Naive thymus-derived CD8-positive, alpha-beta T cell (primary cell): ENCODE measurements around the gene ZNF492. TPM values are rescaled to one million over a fixed set of nuclear protein-coding genes. Genes with fewer than 3 reads are reported as not detected.
"Not testable (repeated sequence)": the region's sequence is repeated elsewhere in the genome, so short reads cannot be mapped to it uniquely, and the experiment has no call there.

ENCODE experiments used
- ATAC-seq, 2 donors: fragments of 150-1000 bp; cut with Tn5 transposase in 1 of 2; sonication (Bioruptor Pico), chemical (Tn5 transposase) in 1 of 2; 1 replicate in 1 of 2; 2 replicates in 1 of 2; pipeline ENCODE4 v1.10.0; 2021; ENCODE audit warnings: mild to moderate bottlenecking in 2 of 2, moderate library complexity in 2 of 2
- POLR2A ChIA-PET: fragments of 350-600 bp; sonication (Branson Sonifier 250); formaldehyde crosslinking; loops from one replicate; lab custom pipeline; 2021; ENCODE audit warnings: antibody characterized with exemption; lab: Charles Lee
- DNase-seq, 10 donors: peaks; one replicate each; pipeline versions ENCODE4 v3.0.0 to v3.0.0-alpha.2; 2020 to 2022
- H3K27ac Mint-ChIP-seq, 10 donors: one replicate each; pipeline ENCODE4 v1.8.0; 2020 to 2022; ENCODE audit warnings: mild to moderate bottlenecking in 10 of 10, mixed read lengths in 10 of 10, moderate library complexity in 4 of 10, inconsistent platforms in 1 of 10
- H3K27me3 Mint-ChIP-seq, 5 donors: one replicate each; pipeline ENCODE4 v1.8.0; 2021 to 2022; ENCODE audit warnings: mixed read lengths in 5 of 5
- H3K36me3 Mint-ChIP-seq, 3 donors: one replicate each; pipeline ENCODE4 v1.8.0; 2020 to 2022; ENCODE audit warnings: mixed read lengths in 3 of 3, mild to moderate bottlenecking in 2 of 3, inconsistent platforms in 1 of 3
- H3K4me1 Mint-ChIP-seq, 4 donors: one replicate each; pipeline ENCODE4 v1.8.0; 2021 to 2022; ENCODE audit warnings: mixed read lengths in 4 of 4
- H3K4me3 Mint-ChIP-seq, 10 donors: one replicate each; pipeline ENCODE4 v1.8.0; 2020 to 2022; ENCODE audit warnings: mild to moderate bottlenecking in 10 of 10, mixed read lengths in 10 of 10, moderate library complexity in 6 of 10, inconsistent platforms in 1 of 10
- H3K9me3 Mint-ChIP-seq, 9 donors: one replicate each; pipeline ENCODE4 v1.8.0; 2020 to 2022; ENCODE audit warnings: mixed read lengths in 9 of 9, mild to moderate bottlenecking in 3 of 9, inconsistent platforms in 1 of 9, moderate library complexity in 1 of 9
- polyA plus RNA-seq, 3 donors: library from polyadenylated mRNA; unstranded; fragments of 300-500 nt; fragmentation: Illumina TruSeq; gene quantifications; one replicate each; pipeline ENCODE4 v1.2.3, GENCODE V29; 2021
- total RNA-seq, 8 experiments: library from RNA in 2 of 8; stranded (reverse) in 2 of 8; gene quantifications; one replicate each; pipeline ENCODE4 v1.2.3 and lab custom pipeline; 2021 to 2026

ZNF492 gene
- total and polyA plus RNA-seq, 5 experiments from 2014 or later: 0.07 to 1.3 (median 0.34) TPM

DNA sequence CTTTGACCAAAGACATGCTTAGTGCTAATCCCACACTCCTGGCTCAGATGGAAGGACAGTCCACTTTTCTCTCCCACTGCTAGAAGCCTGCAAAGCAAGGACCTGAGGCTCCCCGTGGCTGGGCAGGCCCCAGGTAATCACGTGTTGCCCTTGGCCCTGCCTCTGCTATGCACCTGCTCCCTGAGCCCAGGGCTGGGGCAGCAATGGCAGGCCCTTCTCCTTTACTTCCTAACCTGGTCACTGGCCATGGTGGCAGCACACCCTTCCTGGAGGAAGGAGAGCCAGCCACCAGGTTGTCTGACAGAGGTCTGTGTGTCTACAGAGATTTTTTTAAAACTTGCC is 27.9 kb upstream of the ZNF492 start:
- POLR2A ChIA-PET: no interaction called here
- Mint-ChIP-seq H3K9me3 (peaks cover 0 to 27% (median 2%) of the 10 kb centered on the region in 9 donors), H3K27me3 (peaks cover 0 to 21% (median 1%) of the 10 kb centered on the region in 5 donors), H3K27ac (no peak overlapping the region), H3K4me3 (no peak overlapping the region), H3K36me3 (no peaks in the 10 kb centered on the region), H3K4me1 (peaks cover 0 to 10% (median 0%) of the 10 kb centered on the region in 4 donors)
- ATAC-seq: no peak
- no peak for DNase-seq

DNA sequence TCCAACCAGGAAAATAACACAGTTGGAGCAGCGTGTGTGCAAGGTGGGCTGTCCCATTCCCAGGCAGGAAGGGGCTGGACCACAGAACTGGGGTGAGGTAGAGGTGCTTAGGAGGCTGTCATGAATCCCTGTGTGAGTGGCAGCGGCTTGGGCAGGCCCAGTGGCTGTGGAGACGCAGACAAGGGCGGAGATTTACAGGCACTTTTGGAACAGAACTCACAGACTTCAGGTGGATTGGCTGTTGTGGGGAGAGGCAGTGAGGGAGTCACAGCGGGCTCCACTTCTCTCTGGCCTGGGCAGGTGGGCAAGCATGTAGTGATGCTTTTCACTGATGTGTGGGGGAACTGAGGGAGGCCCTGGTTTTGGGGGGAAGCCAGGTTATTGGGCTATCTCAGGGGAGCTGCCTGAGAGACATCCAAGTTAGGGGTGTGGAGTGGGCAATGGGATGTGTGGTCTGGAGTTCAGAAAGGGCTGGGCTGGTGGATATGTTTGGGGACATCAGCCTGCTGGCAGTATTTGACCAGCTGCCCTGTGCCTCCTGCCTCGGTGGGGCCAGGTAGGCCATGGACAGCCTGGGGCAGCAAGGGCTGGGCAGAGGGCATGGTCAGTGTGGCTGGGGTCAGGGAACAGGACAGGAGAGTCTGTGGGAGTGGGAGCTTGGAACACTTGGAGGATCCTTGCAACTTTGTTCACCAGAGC is 27.0 kb upstream of the ZNF492 start:
- peaks cover 0 to 24% (median 4%) of the 10 kb centered on the region in 9 donors for H3K9me3 Mint-ChIP-seq
- ATAC-seq (no peak), DNase-seq (no peak)
- POLR2A ChIA-PET: no interaction called here
- peaks cover 0 to 10% (median 0%) of the 10 kb centered on the region in 4 donors for H3K4me1 Mint-ChIP-seq
- peaks cover 0 to 20% (median 0%) of the 10 kb centered on the region in 5 donors for H3K27me3 Mint-ChIP-seq
- no peaks in the 10 kb centered on the region for H3K36me3 Mint-ChIP-seq
- H3K27ac Mint-ChIP-seq: no peak overlapping the region
- H3K4me3 Mint-ChIP-seq: peak overlapping the region in 1 of 10 donors; percentile 68

DNA sequence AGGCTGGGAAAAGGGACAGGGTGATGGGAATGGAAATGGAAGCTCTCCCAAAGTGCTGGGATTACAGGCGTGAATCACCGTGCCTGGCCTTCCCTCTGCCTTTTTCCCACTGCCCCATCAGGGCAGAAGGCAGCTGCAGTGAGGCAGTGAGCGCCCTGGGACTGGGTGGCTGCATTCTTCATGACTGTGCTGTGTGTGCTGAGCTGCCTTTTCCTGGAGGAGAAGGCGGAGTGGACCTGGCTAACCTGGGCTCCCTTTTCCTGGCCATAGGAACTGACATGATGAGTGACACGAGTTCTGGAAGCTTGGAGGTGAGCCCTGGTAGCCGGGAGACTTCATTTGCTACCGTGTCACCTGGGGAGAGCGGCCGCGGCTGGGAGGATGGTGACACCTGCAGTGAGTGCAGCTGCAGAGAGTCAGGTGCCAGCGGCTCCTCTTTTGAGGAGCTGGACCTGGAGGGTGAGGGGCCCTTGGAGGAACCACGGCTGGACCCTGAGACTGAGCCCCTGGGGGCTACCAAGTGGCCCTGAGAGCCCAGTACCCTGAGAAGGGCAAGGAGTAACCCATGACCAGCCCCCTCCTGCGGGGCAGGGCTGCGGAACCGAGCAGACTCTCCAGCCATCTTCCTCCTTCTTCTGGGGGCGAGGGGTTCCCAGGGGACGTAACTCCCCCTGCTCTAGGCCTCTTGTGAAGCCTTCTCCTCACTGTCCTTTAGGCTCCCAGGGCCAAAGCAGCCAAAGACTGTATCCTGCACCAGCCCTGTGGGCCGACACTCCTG is 26.3 kb upstream of the ZNF492 start:
- Mint-ChIP-seq H3K27me3 (peaks cover 0 to 14% (median 0%) of the 10 kb centered on the region in 5 donors), H3K9me3 (peaks cover 0 to 24% (median 4%) of the 10 kb centered on the region in 9 donors), H3K36me3 (no peaks in the 10 kb centered on the region), H3K4me3 (no peak overlapping the region), H3K4me1 (peaks cover 0 to 10% (median 0%) of the 10 kb centered on the region in 4 donors), H3K27ac (no peak overlapping the region)
- no peak for DNase-seq
- POLR2A ChIA-PET: no interaction called here
- no peak for ATAC-seq

DNA sequence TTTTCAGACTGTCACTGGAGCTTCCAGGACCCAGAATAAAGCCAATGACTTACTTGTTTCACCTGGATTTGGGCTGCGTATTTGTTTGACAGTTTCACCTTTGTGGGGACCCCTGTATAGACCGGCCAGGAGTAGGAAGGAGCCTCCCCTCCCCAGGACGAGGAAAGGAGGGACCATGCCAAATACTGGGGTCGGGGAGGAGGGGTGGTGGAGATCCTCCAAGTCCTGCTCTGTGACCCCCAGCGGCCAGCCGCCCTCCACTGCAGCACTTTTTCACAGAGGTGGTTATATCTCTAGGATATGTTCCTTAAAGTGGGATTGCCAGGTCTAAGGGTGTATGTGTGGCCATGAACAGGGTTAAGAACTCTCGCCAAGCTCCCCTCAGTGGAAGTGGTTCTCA is 25.7 kb upstream of the ZNF492 start:
- Mint-ChIP-seq H3K27ac (no peak overlapping the region), H3K4me1 (peaks cover 0 to 10% (median 0%) of the 10 kb centered on the region in 4 donors), H3K9me3 (peaks cover 0 to 24% (median 4%) of the 10 kb centered on the region in 9 donors), H3K4me3 (no peak overlapping the region), H3K36me3 (no peaks in the 10 kb centered on the region), H3K27me3 (peaks cover 0 to 15% (median 0%) of the 10 kb centered on the region in 5 donors)
- POLR2A ChIA-PET: no interaction called here
- DNase-seq: no peak
- ATAC-seq: no peak

DNA sequence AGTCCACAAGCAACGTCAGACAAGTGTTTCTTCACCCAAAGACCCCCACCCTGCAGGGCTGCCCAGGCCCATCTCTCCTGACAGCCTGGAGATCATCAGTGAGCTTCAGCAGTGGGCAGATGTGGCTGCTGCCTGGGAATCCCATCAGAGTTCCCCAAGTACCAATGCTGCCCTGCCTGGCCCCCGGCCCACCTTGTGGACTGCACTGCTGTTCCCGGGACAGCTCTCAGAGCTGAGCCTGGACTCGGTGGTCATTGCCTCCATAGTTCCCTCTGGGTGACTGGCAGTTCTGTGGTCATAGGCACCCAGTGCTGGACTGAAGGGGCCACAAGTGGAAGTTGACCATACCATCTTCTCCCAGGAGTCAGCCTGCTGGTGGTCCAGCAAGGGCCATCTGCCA is 24.5 kb upstream of the ZNF492 start:
- Mint-ChIP-seq H3K36me3 (peaks cover 0 to 5% (median 0%) of the 10 kb centered on the region in 3 donors), H3K4me3 (no peak overlapping the region), H3K4me1 (peaks cover 0 to 8% (median 0%) of the 10 kb centered on the region in 4 donors), H3K9me3 (peaks cover 0 to 24% (median 4%) of the 10 kb centered on the region in 9 donors), H3K27ac (no peak overlapping the region), H3K27me3 (peaks cover 0 to 17% (median 1%) of the 10 kb centered on the region in 5 donors)
- ATAC-seq (no peak), DNase-seq (no peak)
- POLR2A ChIA-PET: no interaction called here

DNA sequence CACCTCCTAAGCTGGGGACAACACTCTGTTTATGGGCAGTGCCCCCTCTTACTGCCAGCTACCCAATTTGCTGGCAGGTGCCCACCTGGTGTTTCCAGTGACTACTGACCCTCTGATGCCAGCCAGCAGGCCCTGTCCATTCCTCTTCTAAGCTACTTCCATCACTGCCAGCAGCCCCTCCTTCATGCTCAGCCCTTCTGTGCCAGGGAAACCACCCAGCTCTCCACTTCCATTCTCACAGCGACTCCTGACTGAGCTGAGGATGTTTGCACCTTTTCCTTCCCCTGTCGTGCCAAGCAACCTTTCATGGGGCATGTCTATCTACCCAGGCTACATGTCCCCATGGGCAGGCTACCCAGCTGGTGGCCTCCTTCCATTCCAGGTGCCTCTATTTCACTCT is 24.0 kb upstream of the ZNF492 start:
- Mint-ChIP-seq H3K27me3 (peaks cover 0 to 19% (median 3%) of the 10 kb centered on the region in 5 donors), H3K4me3 (no peak overlapping the region), H3K4me1 (peaks cover 0 to 8% (median 0%) of the 10 kb centered on the region in 4 donors), H3K27ac (peak overlapping the region in 1 of 10 donors; percentile 72), H3K36me3 (peaks cover 0 to 5% (median 0%) of the 10 kb centered on the region in 3 donors), H3K9me3 (peaks cover 0 to 24% (median 4%) of the 10 kb centered on the region in 9 donors)
- no peak for DNase-seq
- POLR2A ChIA-PET: no interaction called here
- ATAC-seq: no peak

DNA sequence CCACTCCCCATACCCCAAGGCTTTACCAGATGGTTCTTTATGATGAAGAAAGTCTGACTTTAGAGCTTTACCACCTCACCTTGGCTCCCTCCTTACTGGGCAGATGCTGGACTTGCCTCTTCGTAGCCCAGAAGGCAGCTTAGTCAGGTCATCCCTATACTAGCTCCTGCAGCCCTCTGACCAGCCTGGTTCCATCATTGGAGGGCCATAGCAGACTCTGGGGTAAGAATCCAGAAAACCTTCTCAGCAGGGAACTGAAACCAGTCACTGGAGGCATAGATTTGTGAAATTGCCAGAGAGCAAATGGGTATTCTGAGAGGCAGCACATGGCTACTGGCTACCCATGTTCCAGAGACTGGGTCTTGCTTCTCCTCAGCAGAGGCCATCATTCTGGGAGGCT is 21.8 kb upstream of the ZNF492 start:
- H3K4me3 Mint-ChIP-seq: no peak overlapping the region
- H3K36me3 Mint-ChIP-seq: peaks cover 0 to 11% (median 0%) of the 10 kb centered on the region in 3 donors
- peaks cover 0 to 26% (median 9%) of the 10 kb centered on the region in 9 donors for H3K9me3 Mint-ChIP-seq
- peaks cover 1 to 29% (median 9%) of the 10 kb centered on the region in 5 donors for H3K27me3 Mint-ChIP-seq
- POLR2A ChIA-PET: no interaction called here
- H3K27ac Mint-ChIP-seq: no peak overlapping the region
- ATAC-seq (no peak), DNase-seq (no peak)
- peaks cover 0 to 4% (median 0%) of the 10 kb centered on the region in 4 donors for H3K4me1 Mint-ChIP-seq

DNA sequence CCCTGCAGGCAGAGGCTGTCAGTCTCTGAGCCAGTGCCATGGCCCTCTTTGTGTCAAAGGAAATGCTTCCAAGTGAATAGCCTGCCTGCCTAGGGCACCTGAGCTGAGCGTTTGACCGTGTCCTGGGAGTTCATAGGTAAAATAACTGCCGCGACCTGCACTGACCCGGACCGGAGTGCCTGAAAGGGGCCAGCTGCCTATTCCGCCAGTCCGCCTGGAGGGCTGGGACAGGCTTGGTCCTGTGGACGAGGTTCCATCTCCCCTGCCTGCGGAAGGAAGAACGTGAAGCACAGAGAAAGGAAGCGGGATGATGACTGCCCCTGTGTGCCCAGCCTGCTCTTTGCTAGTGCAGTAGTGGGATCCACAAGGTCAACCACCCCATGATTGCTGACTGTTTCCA is 17.5 kb upstream of the ZNF492 start:
- Mint-ChIP-seq H3K27me3 (peaks cover 7 to 45% (median 31%) of the 10 kb centered on the region in 5 donors), H3K36me3 (peaks cover 0 to 11% (median 0%) of the 10 kb centered on the region in 3 donors), H3K9me3 (peaks cover 0 to 30% (median 11%) of the 10 kb centered on the region in 9 donors), H3K4me3 (no peak overlapping the region), H3K4me1 (no peaks in the 10 kb centered on the region), H3K27ac (no peak overlapping the region)
- ATAC-seq (no peak), DNase-seq (no peak)
- POLR2A ChIA-PET: interaction anchor here (1.0 kb wide), 1 partner anchor 19 kb away, joined by 3 read pairs; no protein-coding TSS in a partner anchor

DNA sequence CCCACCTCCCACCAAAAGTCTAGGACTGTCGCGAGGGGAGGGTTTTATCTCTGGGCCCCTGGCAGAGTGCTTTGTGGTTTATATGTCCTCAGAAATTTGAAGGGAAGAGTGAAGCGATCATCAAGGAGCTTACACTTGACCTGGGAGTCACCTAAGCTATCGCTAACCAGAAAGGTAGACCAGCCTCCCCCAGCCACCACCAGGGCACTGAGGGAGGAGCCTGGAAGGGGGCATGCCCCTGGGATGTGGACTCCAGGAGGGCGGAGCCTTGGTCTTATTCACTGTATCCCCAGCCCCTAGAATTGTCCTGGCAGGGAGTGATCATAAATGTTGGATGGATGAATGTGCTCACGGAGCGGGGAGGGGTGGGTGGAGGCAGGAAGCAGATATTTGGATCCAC is 16.9 kb upstream of the ZNF492 start:
- Mint-ChIP-seq H3K9me3 (peaks cover 0 to 32% (median 11%) of the 10 kb centered on the region in 9 donors), H3K27me3 (peaks cover 7 to 49% (median 34%) of the 10 kb centered on the region in 5 donors), H3K36me3 (peaks cover 0 to 11% (median 0%) of the 10 kb centered on the region in 3 donors)
- POLR2A ChIA-PET: interaction anchor here (1.0 kb wide), 1 partner anchor 18 kb away, joined by 3 read pairs; no protein-coding TSS in a partner anchor
- H3K4me3 Mint-ChIP-seq, ATAC-seq, DNase-seq, H3K27ac Mint-ChIP-seq, H3K4me1 Mint-ChIP-seq: not testable (repeated sequence)

DNA sequence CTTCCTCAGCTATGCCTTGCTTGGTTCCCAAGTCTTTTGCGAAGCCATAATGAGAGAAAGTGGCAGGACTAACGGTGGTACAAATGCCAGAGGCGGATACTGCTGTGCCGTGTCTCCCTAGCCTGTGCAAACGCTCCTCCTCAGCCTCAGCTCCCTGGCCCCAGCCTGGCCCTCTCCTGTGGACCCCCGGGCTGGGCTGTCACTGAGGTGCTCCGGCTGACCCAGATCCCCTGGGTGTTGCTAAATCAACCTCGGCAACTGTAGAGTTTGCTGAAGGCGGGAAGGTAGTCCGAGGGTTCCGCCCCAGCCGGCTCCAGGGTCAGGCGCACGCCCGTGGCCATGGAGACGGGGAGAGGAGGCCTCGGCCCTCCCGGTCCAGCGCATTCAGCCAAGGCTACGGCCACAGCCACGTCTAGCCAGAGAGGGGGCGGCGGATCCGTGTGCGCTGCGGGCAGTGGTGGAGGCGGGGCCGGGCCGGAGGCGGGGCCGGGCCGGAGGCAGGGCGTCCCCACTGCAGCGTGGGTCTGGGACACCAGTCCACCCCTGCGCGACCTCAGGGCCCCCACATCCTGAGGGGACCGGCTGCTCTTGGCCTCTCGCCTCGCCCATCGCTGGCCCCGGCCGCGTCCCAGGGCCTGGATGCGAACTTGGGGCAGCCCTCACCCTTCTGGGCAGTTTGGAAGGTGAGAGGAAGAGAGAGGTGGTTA is 16.4 kb upstream of the ZNF492 start:
- H3K4me1 Mint-ChIP-seq: no peaks in the 10 kb centered on the region
- peaks cover 0 to 11% (median 0%) of the 10 kb centered on the region in 3 donors for H3K36me3 Mint-ChIP-seq
- POLR2A ChIA-PET: interaction anchor here (0.7 to 1.0 kb wide), 2 partner anchors 18 to 310 kb away, joined by 3 to 5 read pairs; no protein-coding TSS in a partner anchor
- peaks cover 0 to 30% (median 11%) of the 10 kb centered on the region in 9 donors for H3K9me3 Mint-ChIP-seq
- H3K27ac Mint-ChIP-seq: no peak overlapping the region
- H3K4me3 Mint-ChIP-seq: no peak overlapping the region
- peaks cover 7 to 49% (median 34%) of the 10 kb centered on the region in 5 donors for H3K27me3 Mint-ChIP-seq
- DNase-seq (no peak), ATAC-seq (no peak)

DNA sequence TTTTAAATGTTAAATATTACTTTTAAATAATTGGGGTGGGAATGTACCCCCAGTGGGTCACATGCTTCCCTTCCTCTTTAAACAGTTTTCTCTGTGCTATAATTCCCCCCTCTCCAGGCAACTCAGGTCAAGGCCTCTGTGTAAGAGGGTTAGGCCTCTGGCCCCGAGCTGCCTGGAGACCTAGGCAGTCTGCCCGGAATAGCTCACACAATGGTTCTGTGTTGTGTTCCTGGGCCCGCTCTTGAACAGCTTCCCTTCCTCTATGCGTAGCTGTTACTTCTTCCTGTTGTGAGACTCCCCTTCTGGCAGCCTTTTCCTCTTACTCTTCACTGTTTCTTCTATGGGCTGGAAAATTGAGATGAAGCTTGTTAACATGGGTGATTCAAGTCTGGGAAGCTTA is 14.8 kb upstream of the ZNF492 start:
- H3K27ac Mint-ChIP-seq: no peak overlapping the region
- DNase-seq (no peak), ATAC-seq (no peak)
- H3K9me3 Mint-ChIP-seq: peaks cover 0 to 33% (median 7%) of the 10 kb centered on the region in 9 donors
- H3K4me3 Mint-ChIP-seq: no peak overlapping the region
- peaks cover 0 to 6% (median 2%) of the 10 kb centered on the region in 3 donors for H3K36me3 Mint-ChIP-seq
- H3K27me3 Mint-ChIP-seq: peaks cover 6 to 49% (median 32%) of the 10 kb centered on the region in 5 donors
- H3K4me1 Mint-ChIP-seq: no peaks in the 10 kb centered on the region
- POLR2A ChIA-PET: no interaction called here

DNA sequence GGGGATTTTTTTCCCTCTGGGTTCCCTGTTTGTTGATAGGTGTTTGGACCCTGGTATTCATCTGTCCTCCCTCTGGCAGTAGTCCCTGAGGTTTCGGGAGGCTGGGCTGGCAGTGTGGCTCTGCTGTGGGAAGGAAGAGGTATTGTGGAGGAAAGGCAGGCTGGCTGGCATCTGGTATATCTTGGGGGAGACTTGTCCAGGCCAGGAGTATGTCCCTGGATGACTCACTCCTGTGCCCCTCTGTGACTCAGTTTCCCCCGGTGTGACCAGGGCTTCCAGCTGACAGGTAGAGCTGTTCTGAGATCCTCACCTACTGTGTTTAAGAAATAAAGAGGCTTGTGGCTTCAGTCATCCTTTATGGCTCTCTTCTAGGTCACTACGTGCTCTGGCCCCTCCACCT is 14.2 kb upstream of the ZNF492 start:
- DNase-seq (no peak), ATAC-seq (no peak)
- peaks cover 0 to 35% (median 7%) of the 10 kb centered on the region in 9 donors for H3K9me3 Mint-ChIP-seq
- H3K36me3 Mint-ChIP-seq: peaks cover 0 to 6% (median 3%) of the 10 kb centered on the region in 3 donors
- H3K27me3 Mint-ChIP-seq: peaks cover 6 to 48% (median 32%) of the 10 kb centered on the region in 5 donors
- no peak overlapping the region for H3K27ac Mint-ChIP-seq
- H3K4me1 Mint-ChIP-seq: no peaks in the 10 kb centered on the region
- POLR2A ChIA-PET: no interaction called here
- H3K4me3 Mint-ChIP-seq: no peak overlapping the region
